Measurements from ENCODE around the gene AP1G2.

AP1G2 gene

GRCh38 chr14:23558346-23559009 is 9.1 kb downstream of the AP1G2 start:
- no peak for DNase-seq (ENCODE audit: low read depth in 2 of 2)

DNA sequence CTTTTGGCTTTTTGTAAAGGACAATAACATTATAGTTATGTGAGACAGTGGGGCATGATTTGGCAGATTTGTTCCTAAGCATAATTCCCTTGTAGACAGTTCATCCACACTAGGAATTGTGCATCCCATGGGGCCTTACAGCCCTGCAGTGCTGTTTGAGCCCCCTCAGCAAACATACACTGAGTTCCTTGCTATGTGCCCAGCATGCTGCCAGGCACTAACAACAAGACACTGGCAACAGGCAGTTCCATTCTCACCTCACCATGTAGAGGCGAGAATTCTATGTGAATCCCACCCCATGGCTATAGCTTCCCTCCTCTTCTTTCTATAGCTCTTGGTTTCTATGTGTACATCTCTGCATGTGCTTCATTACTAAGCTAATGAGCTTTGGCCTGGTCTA is 9.6 kb downstream of the AP1G2 start:
- DNase-seq (ENCODE audit: low read depth in 2 of 2): no peak

DNA sequence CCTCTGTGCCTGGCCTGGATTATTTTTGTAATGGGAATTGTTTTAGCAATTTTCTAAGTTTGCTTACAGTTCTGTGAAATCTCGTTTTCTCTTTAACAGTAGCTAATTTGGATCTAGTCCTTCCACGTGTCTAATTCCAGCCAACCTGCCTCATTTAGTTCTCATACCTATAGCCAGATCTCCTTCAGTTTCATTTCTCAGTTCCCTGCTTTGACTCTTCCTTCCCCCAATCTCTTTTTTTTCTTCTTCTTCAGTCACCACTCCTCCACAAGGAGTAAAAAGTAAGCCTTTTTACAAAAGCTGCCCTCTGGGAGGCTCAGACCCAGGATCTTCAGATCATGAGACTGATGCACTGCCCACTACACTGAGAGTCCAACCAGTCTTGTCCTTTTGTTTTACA is 10.1 kb downstream of the AP1G2 start:
- no peak for DNase-seq (ENCODE audit: low read depth in 2 of 2)

GRCh38 chr14:23556700-23557440 is 10.7 kb downstream of the AP1G2 start:
- no peak for DNase-seq (ENCODE audit: low read depth in 2 of 2)

GRCh38 chr14:23555882-23556699 is 11.5 kb downstream of the AP1G2 start, which contains the start of gene THTPA:
TSS of gene THTPA (plus strand) at chr14:23556271. CDS start at chr14:23556758, 487 bp downstream.
- peak; percentile 79 for DNase-seq (ENCODE audit: low read depth in 2 of 2)

- no peak for DNase-seq (ENCODE audit: low read depth in 2 of 2)
These were observed 12.1 kb downstream of the AP1G2 start for GRCh38 chr14:23555533-23555881.

- DNase-seq (ENCODE audit: low read depth in 2 of 2): peak; percentile 32 to 60
These were observed 16.1 kb downstream of the AP1G2 start, which contains the start of gene ZFHX2 for GRCh38 chr14:23551266-23552028. TSS of gene ZFHX2 (minus strand) at chr14:23551765. CDS start at chr14:23535325, 16,440 bp downstream.

DNA sequence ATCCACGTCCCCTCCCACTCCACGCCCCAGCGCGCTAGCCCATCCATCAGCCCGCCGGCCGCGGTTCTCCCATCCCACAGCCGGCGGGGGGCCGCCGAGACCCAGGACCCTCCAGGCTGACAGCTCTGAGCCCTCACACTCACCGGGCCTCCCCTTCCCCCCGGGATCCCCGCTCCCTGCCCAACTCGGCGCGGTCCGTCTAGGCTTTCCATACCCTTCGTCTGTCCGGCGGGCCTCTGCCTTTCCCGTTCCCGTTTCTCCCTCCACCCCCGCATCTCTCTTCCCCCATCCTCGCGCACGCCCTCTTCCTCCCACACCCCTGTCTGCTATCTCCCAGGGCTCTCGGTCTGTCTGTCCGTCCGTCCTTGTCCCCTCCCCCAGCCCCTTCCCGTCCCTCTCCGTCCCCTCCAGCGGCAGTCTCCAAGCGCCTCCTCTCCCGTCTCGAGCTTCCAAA is 16.8 kb downstream of the AP1G2 start:
- DNase-seq (ENCODE audit: low read depth in 2 of 2): no peak

GRCh38 chr14:23550131-23550811 is 17.3 kb downstream of the AP1G2 start:
- no peak for DNase-seq (ENCODE audit: low read depth in 2 of 2)

- DNase-seq (ENCODE audit: low read depth in 2 of 2): no peak
These were observed 19.0 kb downstream of the AP1G2 start for GRCh38 chr14:23548351-23549318.

- DNase-seq (ENCODE audit: low read depth in 2 of 2): no peak
These were observed 19.7 kb downstream of the AP1G2 start for GRCh38 chr14:23547924-23548323.

DNA sequence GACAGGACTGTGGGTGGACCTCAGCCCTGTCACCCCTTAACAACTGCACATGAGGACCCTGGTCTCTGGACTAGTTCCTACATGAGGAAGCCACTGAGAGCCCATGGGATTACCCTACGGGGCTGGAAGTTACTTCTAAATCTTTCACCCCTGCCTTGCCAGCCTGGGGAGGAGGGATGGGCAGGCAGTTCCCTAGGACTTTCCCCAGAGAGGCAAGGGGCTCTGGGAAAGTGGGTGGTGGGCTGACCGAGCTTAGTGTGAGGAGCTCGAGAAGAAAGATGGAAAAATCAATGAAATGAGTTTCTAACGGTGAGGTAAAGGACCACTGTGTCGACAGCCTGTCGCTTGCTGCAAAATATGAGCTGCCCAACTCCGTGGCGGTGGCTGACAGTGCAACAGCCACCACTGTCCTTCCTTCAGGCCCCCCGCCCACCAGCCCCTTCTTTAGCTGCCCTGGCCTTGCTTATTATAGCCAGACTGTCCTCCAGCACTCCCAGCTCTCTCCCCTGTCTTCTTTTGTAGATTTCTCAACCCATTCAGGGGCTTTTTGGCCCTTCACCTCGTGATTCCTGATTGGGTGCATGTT is 21.0 kb downstream of the AP1G2 start:
- DNase-seq (ENCODE audit: low read depth in 2 of 2): no peak

DNA sequence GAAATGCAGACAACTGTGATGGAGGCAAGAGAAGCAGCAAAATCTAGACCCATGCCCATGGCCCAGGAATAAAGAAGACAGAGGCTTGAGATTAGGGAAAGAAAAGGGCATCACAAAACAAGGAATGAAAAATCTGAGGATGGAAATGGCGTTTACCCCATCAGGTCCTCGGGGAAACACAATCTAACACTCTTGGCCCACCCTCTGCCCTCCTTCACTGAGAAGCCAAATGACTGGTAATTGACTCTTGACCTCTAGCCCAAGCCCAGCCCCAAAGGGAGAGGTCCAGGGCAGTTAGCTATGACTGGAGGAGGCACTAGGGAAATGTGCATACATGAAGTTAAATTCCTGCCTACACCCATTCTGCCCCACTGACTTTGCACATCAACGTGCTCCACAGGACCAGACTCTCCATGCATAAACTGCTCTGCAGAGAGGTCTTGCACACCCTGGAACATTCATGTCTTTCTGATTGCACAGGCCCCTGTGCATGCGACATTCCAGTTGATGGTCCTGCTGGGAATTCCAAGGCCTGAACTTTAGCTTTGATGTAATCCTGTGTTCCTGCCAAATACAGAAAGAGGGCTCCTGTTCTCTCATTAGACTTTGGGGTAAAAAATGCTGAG is 21.7 kb downstream of the AP1G2 start:
- DNase-seq (ENCODE audit: low read depth in 2 of 2): no peak

- DNase-seq (ENCODE audit: low read depth in 2 of 2): no peak
These were observed 22.8 kb downstream of the AP1G2 start for GRCh38 chr14:23544511-23545447.

DNA sequence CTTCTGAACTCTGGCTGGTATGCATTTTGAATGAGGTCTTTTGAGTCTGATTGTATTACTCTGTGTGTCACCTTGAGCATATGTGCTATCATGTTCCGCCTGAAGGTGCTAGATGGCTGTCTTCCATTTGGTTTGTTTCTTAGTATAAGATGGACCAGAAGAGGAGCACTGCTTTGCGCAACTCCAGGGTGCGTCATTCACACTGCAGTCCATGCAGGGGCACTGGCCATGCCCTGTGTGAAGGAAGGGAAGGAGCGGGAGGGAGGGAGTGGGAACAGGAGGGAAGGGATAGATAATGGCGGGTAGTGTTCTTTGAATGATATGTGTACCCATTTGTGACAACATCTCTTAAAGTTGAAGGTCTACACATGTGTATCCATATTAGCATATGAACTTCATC is 24.2 kb downstream of the AP1G2 start:
- DNase-seq (ENCODE audit: low read depth in 2 of 2): no peak

- DNase-seq (ENCODE audit: low read depth in 2 of 2): no peak
These were observed 25.3 kb downstream of the AP1G2 start for GRCh38 chr14:23542261-23542660.

- DNase-seq (ENCODE audit: low read depth in 2 of 2): no peak
These were observed 27.5 kb downstream of the AP1G2 start for GRCh38 chr14:23540141-23540469.
